ENCODE measurements around the gene LOXL4.
"Not testable (repeated sequence)": the region's sequence is repeated elsewhere in the genome, so short reads cannot be mapped to it uniquely, and the experiment has no call there.

The LOXL4 gene

DNA sequence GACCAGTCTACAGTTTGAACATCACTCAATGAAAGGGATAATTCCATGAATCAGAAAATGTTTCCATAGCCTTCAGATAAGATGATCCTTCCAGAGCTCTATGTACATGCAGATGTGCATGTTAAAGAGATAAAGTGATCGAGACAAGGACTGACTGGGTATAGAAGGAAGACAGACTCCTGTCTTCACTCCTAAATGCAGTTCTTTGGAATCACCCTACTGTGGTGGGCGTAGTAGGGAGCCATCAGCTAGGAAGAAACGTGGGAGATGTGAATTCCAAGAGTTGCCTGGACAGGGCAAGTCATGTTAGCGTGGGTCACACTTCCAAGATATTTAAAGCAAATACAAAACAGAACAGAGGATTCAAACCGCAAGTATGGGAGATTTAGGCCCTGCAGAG, 23.9 kb downstream of the LOXL4 start:
- no peak for DNase-seq (ENCODE audit: low read depth in 2 of 2)

DNA sequence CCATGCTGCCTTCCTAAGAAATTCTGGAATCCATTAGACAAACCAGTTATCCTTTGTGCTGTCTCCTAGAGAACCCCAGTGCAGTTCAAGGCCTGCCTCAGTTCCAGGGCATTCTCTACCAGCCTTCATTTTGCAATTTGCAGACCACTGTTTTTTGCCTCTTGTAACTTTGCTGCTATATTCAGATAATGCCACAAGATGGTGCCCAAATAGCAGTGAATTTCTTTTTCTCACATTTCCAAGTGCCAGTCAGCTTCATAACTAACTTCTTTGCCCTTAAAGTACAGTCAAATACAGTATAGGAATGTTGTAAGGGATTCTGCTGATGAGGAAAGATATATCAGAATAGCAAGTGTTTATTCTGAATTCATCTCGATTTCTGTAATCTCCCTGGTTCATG, 25.2 kb downstream of the LOXL4 start:
- DNase-seq (ENCODE audit: low read depth in 2 of 2) = no peak

DNA sequence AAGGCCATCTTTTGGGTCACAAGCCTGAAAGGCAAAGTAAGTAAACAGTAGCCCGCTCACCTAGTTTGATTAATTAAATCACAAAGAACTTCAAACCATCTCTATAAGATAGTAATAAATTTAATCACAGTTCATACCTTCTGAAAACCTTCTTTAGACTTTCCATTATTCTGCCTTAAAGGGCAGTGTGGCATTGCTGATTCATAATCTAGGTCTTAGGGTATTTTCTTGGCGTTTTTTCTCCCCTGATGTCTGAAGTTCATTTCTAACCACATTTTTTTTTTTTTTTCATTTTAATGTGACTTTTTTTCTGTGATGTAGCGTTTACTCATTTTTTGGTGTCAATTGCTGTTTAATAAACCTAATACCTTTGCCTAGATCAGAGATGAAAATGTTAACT, 27.5 kb downstream of the LOXL4 start:
- DNase-seq (ENCODE audit: low read depth in 2 of 2) = no peak

DNA sequence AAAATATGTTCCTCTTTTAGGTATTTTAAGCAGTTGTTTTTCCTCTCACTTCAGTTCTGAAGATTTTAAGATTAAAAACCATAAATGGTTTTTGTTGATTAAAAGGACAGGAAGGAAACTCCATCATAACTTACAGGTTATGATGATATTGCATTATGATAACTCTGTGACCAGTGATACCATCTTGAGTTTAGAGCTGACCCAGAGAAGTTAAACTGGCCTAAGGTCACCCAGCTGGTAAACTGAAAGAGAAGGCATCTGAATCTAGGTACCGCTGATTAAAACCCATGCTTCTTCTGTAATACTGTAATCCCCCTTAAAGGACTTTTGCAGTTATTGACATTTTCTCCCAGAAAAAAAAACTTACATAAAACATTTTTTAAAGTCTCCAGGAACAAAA, 29.6 kb downstream of the LOXL4 start:
- no peak for DNase-seq (ENCODE audit: low read depth in 2 of 2)

DNA sequence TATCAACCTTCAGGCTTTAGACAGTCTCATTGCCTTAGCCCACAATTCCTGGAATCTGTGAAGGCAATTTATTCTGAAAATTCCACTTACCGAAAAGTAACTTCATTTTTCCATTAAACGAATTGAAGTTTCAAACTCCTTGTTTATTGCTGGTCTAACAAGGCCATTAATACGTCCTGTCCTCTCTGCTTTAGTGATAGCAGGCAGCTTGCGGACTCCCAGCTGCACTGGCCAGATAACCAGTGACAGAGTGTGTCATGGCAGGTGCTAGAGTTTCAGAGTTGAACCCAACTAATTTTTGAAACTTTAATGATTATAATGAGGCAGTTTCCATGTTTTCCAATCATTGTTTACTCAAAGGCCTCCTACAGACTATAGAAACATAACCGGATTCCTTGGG, 31.1 kb downstream of the LOXL4 start:
- no peak for DNase-seq (ENCODE audit: low read depth in 2 of 2)

DNA sequence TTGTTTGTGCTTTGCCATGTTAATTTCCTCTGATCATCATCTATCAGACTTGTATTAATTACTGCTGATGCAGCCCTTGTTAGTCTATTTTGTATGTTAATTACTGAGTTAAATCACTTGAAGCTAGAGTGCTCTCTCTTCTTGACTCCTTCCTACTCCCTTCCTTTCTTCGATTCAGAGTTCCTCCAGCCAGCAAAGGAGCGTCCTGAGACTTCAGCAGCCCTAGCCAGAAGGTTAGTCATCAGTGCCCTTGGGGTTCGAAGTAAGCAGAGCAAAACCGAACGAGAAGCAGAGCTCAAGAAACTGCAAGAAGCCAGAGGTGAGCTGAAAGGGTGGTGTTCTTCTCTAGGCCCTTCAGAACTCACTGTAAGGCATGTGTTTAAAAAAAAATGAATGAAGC, 32.1 kb downstream of the LOXL4 start:
- no peak for DNase-seq (ENCODE audit: low read depth in 2 of 2)

DNA sequence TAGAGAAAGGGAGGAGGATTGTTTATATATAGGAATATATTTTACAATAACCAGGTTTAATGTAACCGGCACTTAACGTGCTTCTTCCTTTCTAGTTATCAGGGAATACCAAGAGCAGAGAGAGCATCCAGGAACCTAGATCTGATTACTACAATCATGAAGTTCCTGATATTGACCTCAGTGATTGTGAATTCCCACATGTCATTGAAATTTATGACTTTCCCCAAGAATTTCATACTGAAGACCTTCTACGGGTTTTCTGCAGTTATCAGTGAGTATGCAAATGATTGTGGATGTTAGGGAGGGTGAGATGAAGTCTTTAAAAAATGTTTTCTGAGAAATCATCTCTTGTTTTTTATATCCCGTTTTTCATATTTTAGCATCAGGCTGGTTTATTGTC, 36.6 kb downstream of the LOXL4 start:
- DNase-seq (ENCODE audit: low read depth in 2 of 2) = no peak

DNA sequence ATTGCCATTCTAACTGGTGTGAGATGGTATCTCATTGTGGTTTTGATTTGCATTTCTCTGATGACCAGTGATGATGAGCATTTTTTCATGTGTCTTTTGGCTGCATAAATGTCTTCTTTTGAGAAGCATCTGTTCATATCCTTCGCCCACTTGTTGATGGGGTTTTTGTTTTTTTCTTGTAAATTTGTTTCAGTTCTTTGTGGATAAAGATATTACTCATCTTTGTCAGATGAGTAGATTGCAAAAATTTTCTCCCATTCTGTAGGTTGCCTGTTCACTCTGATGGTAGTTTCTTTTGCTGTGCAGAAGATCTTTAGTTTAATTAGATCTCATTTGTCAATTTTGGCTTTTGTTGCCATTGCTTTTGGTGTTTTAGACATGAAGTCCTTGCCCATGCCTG, 39.7 kb downstream of the LOXL4 start:
- DNase-seq (ENCODE audit: low read depth in 2 of 2) = not testable (repeated sequence)

DNA sequence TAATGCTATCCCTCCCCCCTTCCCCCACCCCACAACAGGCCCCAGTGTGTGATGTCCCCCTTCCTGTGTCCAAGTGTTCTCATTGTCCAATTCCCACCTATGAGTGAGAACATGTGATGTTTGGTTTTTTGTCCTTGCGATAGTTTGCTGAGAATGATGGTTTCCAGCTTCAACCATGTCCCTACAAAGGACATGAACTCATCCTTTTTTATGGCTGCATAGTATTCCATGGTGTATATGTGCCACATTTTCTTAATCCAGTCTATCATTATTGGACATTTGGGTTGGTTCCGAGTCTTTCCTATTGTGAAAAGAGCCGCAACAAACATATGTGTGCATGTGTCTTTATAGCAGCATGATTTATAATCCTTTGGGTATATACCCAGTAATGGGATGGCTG, 40.3 kb downstream of the LOXL4 start:
- DNase-seq (ENCODE audit: low read depth in 2 of 2) = not testable (repeated sequence)

DNA sequence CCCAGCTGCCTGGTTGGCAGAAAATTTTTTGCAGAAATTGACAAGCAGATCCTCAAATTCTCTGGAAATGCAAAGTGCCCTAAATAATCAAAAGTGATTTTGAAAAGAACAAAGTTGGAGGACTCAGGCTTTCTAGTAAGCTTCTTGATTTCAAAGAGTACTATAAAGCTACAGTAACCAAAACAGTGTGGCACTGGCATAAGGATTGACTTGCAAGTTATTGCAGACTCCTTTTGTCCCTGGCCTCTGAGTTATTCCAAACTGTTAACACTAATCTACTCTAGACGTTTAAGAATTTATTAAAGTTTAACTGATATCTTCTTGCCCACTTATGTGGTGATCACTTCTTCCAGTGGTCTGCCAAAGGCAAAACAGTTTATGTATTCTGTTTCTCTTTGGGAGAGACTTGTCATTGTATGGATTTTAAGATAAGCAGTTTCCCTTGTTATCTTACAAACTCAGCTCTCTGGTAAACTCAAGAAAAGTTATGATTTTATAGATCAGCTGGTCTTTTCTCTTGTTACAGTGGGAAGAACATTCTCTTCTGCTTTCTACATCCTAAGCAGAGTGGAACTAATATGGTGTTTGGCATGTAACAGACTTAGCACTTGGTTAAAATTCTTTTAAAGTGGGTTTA, 41.4 kb downstream of the LOXL4 start:
- DNase-seq (ENCODE audit: low read depth in 2 of 2) = no peak

DNA sequence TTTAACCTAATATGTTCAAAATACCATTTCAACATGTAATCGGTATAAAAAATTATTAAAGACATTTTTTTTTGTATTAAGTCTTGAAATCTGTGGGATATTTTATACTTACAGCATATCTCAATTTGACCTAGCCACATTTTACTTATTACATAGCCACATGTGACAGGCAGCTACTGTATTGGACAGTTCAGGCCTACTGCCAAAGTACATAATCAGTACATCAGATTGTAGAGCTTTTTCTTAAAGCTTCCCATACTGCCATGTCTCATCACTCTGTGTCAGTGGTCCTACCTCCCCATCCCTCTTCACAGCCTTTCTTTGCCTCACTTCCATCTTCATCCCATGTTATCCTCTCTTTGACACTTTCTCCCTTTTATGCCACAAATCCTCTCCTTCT, 43.0 kb downstream of the LOXL4 start:
- no peak for DNase-seq (ENCODE audit: low read depth in 2 of 2)

DNA sequence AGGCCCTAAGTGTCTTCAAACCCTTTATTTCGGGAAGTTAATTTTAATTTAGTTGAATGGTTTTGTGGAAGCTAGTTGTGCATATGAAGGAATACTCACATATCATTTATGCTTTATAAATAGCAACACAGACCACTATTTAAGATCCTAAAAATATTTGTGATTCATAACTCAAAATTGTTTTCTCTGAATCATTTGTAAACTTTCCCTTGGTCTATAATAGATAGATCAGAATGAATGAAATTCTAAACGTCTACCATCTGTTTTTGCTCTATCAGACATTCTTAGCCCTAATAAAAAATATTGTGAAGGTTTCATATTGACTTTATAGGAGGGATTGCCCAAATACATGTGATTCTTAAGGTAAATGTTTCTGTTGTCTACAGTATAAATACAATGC, 43.5 kb downstream of the LOXL4 start:
- no peak for DNase-seq (ENCODE audit: low read depth in 2 of 2)

DNA sequence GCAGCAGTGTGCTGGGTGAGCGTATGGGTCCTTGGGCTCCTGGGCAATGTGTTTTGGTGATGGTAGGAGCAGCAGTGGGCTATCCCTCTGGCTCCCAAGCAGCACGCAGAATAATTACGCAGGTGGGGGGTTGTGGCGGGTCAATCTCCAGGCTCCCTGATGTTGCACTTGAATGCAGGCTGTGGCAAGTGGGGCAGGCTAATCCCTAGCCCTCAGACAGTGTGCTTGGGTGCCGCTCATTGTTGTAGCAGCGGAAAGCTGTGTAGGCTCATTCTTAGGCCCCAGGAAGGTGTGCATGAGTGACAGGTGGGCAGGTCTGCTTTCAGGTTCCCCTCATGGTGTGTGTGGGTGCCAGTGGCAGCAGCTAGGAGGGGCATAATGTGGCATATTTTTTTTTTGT, 44.1 kb downstream of the LOXL4 start:
- DNase-seq (ENCODE audit: low read depth in 2 of 2) = no peak

DNA sequence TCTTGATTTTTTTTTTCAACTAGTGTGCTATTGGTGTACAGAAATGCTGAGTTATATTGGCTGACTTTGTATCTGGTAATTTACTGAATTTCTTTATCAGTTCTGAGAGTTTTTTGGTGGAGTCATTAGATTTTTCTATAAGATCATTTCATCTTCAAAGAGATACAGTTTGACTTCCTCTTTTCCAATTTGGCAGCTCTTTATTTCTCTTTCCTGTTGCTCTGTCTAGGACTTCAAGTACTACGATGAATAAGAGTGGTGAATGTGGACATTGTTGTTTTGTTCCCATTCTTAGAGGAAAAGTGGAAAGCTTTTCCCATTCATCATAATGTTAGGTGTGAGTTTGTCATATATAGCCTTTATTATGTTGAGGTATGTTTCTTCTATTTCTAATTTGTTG, 50.2 kb downstream of the LOXL4 start:
- no peak for DNase-seq (ENCODE audit: low read depth in 2 of 2)

DNA sequence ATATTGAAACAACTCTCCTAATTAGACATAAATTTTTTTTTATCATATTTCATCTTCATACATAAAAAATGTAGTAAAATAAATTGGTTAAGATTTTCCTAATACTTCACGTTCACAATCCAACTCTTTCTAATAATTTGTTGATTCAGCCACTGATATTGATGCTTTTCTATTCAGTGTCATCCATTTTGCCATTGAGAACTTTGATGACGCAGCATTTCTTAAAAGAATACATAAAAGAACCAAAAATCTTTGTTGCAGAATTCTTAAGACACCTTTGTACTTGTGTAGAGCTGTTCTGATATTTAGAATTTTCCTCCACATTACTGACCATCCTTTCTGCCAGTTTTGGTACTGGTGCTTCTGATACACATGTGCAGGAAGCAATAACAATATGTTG, 52.6 kb downstream of the LOXL4 start:
- no peak for DNase-seq (ENCODE audit: low read depth in 2 of 2)

DNA sequence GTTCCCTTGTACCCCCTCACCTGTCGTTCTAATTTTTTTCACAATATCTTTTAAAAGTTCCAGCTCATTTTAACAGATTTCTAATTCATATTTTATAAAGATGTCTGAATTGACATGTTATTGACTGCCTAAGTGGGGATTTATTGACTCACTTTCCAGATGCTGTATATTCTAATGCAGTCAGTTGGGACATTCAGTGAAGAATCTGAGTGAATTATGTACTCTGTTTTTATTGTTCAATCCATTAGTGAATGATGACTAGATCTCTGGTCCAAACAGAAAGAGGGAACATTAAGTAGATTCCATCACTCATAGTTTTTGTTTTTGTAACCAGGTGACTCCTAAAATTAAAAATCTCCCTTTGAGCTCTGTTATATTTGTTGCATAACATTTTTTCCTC, 54.3 kb downstream of the LOXL4 start:
- no peak for DNase-seq (ENCODE audit: low read depth in 2 of 2)

DNA sequence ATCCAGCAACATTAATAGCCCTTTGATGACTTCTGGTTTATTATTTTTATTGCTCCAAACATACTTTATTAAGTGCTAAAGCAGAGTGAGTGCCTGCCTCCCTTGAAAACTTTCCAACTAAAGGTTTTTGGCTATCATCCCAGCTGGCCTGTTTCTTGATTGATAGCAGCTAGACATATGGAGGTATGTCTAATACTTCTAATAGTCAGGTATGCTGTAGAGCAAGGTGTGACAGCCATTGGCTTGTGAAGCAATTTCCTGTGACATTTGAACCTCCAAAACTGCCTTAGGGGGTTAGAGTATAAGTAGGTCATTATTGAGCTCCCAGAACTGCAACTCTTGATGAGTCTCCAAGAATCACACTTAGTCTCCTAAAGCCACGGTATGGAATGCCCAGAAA, 55.8 kb downstream of the LOXL4 start:
- no peak for DNase-seq (ENCODE audit: low read depth in 2 of 2)

DNA sequence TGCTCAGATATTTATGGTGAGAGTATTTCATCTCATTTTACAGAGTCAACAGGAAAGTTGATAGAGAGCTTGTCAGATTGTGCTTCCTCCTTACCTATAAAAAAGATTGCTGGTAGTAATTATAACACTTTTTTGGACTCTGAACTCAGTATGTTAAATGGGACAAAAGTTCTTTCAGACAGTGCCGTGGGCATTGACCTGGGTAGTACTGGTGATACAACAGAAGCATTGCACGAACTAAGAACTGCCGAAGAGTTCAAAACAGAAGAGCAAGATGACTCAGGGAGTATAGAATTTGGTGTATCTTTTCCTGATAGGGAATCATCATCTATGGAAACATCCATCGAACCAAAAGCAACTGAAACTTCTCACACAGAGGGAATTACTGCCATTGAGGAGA, 58.6 kb downstream of the LOXL4 start:
- no peak for DNase-seq (ENCODE audit: low read depth in 2 of 2)

DNA sequence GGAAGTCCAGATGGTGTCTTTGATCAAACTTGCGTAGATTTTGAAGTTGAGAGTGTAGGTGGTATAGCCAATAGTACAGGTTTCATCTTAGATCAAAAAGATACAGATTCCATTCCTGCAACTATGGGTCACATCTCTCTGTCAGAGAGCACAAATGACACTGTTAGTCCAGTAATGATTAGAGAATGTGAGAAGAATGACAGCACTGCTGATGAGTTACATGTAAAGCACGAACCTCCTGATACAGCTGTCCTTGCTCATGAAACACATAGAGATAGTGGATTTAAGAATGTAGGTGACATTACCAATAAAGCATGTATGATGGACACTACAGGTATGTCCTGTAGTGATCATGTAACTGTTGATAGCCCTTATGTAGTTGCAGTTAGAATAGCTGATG, 59.1 kb downstream of the LOXL4 start:
- no peak for DNase-seq (ENCODE audit: low read depth in 2 of 2)

DNA sequence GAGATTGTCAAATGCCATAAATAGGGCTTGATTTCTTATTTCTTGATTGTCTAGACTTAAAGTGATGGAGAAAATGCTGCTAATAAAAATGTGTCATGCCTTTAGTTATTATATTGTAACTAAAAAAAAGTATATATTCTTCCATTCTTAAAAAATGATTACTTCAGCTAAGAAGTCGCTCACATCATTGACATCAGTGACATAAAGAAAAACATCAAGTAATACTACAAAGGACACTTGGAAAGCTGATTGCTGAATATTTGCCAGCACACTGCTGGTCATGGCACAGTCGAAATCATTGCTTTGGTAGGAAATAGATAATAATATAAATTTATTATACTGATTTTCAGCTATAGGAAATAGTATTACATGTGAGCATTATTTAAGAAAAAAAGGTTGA, 62.6 kb downstream of the LOXL4 start:
- DNase-seq (ENCODE audit: low read depth in 2 of 2) = no peak

DNA sequence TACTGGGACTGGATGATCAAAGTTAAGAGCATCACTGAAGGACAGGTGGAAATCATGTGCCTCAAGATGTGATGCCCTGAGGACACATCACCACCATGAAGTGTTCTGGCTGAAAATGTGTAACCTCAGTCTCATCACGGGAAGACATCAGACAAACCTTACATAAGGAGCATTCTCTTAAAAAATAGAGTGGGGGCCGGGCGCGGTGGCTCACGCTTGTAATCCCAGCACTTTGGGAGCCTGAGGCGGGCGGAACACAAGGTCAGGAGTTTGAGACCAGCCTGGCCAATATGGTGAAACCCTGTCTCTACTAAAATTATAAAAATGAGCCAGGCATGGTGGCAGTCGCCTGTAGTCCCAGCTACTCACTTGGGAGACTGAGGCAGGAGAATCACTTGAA, 65.6 kb downstream of the LOXL4 start:
- DNase-seq (ENCODE audit: low read depth in 2 of 2) = no peak

DNA sequence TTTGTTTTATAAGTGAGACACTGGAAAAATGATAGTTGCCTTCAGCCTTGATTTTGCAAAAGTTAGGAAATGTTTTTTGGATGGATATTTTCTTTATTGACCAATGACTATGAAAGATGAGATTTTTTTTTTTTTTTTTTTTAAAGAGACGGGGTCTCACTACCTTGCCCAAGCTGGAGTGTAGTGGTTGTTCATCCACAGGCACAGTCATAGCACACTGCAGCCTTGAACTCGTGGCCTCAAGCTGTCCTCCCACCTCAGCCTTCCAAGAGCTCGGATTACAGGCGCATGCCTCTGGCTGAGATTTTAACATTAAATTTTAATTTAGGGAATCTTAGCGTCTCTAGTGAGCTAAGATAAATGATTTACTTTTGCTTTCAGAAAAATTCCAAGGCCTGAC, 66.2 kb downstream of the LOXL4 start:
- DNase-seq (ENCODE audit: low read depth in 2 of 2) = no peak

Measured in stimulated activated CD4-positive, alpha-beta T cell treated with anti-CD3 and anti-CD28 coated beads, Interleukin-4, amount 100 ng/mL, for 48 hours (primary cell).